Posterior vena cava (tissue), 2 donors: ENCODE results near the gene NNAT. TPM values are rescaled to one million over a fixed set of nuclear protein-coding genes. Genes with fewer than 3 reads are reported as not detected.

Experiments used
- total RNA-seq, 2 donors: library from RNA; stranded (reverse); fragmentation: NEBNext Ultra II Directional; extraction: Animal tissue kit (Norgen Biotek cat#: 25700); gene quantifications; one replicate each; pipeline ENCODE4 v1.2.1, GENCODE V29; 2021
- donor health status: DM: yes; HTN: yes; CAD: no.
- donor health status: DM: yes; HTN: yes; CAD: no.

Gene NNAT
- total RNA-seq, 2 donors from 2014 or later: 0.52 to 0.65 TPM

Other genes with a start within 250 kb of the NNAT start
- gene MANBAL, start 231.6 kb upstream of the NNAT start, total RNA-seq: 10 to 100 TPM; 51.9 to 54.2 TPM
- gene SRC, start 175.1 kb upstream of the NNAT start, total RNA-seq: 10 to 100 TPM; 35.4 to 39.1 TPM
- 10 to 100 TPM; 48.1 to 55.4 TPM for gene BLCAP, start 6.6 kb downstream of the NNAT start, total RNA-seq
- gene CTNNBL1, start 172.8 kb downstream of the NNAT start, total RNA-seq: 10 to 100 TPM; 44.1 to 54.0 TPM